Uterus (tissue), 4 donors: ENCODE measurements around the gene MMRN2. TPM values are rescaled to one million over a fixed set of nuclear protein-coding genes. Genes with fewer than 3 reads are reported as not detected.

ENCODE experiments used
- DNase-seq, 2 donors: peaks; one replicate each; pipeline ENCODE4 v3.0.0-alpha.2; 2019 to 2020
- H3K27ac ChIP-seq, 2 donors: fragments of 200-600 bp; sonication (generic); 1 replicate in 1 of 2; 2 replicates in 1 of 2; pipeline ENCODE4 v1.5.1; 2016 to 2018
- H3K27me3 ChIP-seq, 2 donors: fragments of 200-600 bp; sonication (generic); one replicate each; pipeline ENCODE4 v1.5.1; 2018 to 2019; ENCODE audit warnings: control low read depth in 1 of 2
- H3K36me3 ChIP-seq, 2 donors: fragments of 200-600 bp; sonication (generic); one replicate each; pipeline ENCODE4 v1.5.1; 2019; ENCODE audit warnings: control low read depth in 1 of 2
- H3K4me1 ChIP-seq, 2 donors: fragments of 200-600 bp; sonication (generic); one replicate each; pipeline ENCODE4 v1.5.1; 2018 to 2019; ENCODE audit warnings: control low read depth in 1 of 2
- H3K4me3 ChIP-seq, 2 donors: fragments of 200-600 bp; sonication (generic); 1 replicate in 1 of 2; 2 replicates in 1 of 2; pipeline ENCODE4 v1.5.1; 2018 to 2019; ENCODE audit warnings: mild to moderate bottlenecking in 1 of 2
- H3K9me3 ChIP-seq, 2 donors: fragments of 200-600 bp; sonication (generic); one replicate each; pipeline ENCODE4 v1.5.1; 2019; ENCODE audit warnings: control low read depth in 1 of 2
- CTCF ChIP-seq, 4 experiments: fragments of 200-600 bp in 2 of 4; fragments of 450-650 bp in 2 of 4; sonication (generic) in 2 of 4; IDR thresholded peaks; one replicate each; pipeline ENCODE4 v1.5.1; 2016 to 2019; ENCODE audit warnings: antibody characterized with exemption in 4 of 4, mild to moderate bottlenecking in 2 of 4, moderate library complexity in 1 of 4
- POLR2A ChIP-seq, 2 donors: fragments of 450-650 bp; IDR thresholded peaks; one replicate each; pipeline ENCODE4 v1.6.1; 2016; ENCODE audit warnings: antibody characterized with exemption in 2 of 2, mild to moderate bottlenecking in 1 of 2, moderate library complexity in 1 of 2
- intact Hi-C: fragments of 100-400 bp; cut with DNase I; formaldehyde crosslinking; loops from one replicate; pipeline ENCODE4 v1.15.1; 2023; ENCODE audit warnings: low total_unique reads
- total RNA-seq, 4 donors: library from RNA; depleted of rRNA in 3 of 4; stranded (reverse); fragments of >200 nt in 3 of 4; gene quantifications; one replicate each; pipeline versions ENCODE4 v1.1.0 to v1.2.4, GENCODE V29; 2014 to 2023
- donor health status: DM: yes; HTN: yes; CAD: no.

The MMRN2 gene
- total RNA-seq, 4 donors from 2014 or later: 45.0 to 133 (median 74.2) TPM

- TF ChIP-seq POLR2A (IDR thresholded peaks at IDR 0.05) (no peak), CTCF (IDR thresholded peaks at IDR 0.05) (peak in 3 of 4 experiments; percentile 2 to 23 (median 3))
- H3K9me3 ChIP-seq: no peaks in the 10 kb centered on the region
- H3K27me3 ChIP-seq: no peaks in the 10 kb centered on the region
- H3K4me1 ChIP-seq: peaks cover 0 to 22% of the 10 kb centered on the region in 2 donors
- H3K4me3 ChIP-seq: peak overlapping the region; percentile 55 to 79
- intact Hi-C loops: no loop called here
- peak; percentile 94 to 98 for DNase-seq
- no peaks in the 10 kb centered on the region for H3K36me3 ChIP-seq
- H3K27ac ChIP-seq: peak overlapping the region; percentile 98 to 99
Measured at GRCh38 chr10:86971232-86971991, 14.0 kb upstream of the MMRN2 start.

GRCh38 chr10:86970982-86971231, 13.5 kb upstream of the MMRN2 start:
- Histone ChIP-seq H3K36me3 (no peaks in the 10 kb centered on the region), H3K27me3 (no peaks in the 10 kb centered on the region), H3K27ac (peak overlapping the region; percentile 98 to 99), H3K4me1 (peaks cover 0 to 26% of the 10 kb centered on the region in 2 donors), H3K4me3 (peak overlapping the region; percentile 55 to 79), H3K9me3 (no peaks in the 10 kb centered on the region)
- no peak for DNase-seq
- peak in 1 of 4 experiments; percentile 4 for TF ChIP-seq CTCF (IDR thresholded peaks at IDR 0.05)
- peak; percentile 90 to 99 for TF ChIP-seq POLR2A (IDR thresholded peaks at IDR 0.05)
- intact Hi-C loops: no loop called here

GRCh38 chr10:86970162-86970981, 13.0 kb upstream of the MMRN2 start:
- peaks cover 0 to 29% of the 10 kb centered on the region in 2 donors for H3K4me1 ChIP-seq

GRCh38 chr10:86969421-86970041, 12.1 kb upstream of the MMRN2 start:
- Histone ChIP-seq H3K36me3 (no peaks in the 10 kb centered on the region), H3K9me3 (no peaks in the 10 kb centered on the region), H3K4me1 (peaks cover 0 to 29% of the 10 kb centered on the region in 2 donors), H3K27ac (peak overlapping the region; percentile 98 to 99), H3K4me3 (peak overlapping the region; percentile 55 to 79), H3K27me3 (no peaks in the 10 kb centered on the region)
- intact Hi-C loops: loop anchor here (10.0 kb wide), 1 partner anchor 125 kb away; the partner anchor contains the start of genes GLUD1 and SHLD2
- peak; percentile 59 to 65 for DNase-seq
- no peak for TF ChIP-seq CTCF (IDR thresholded peaks at IDR 0.05)
- no peak for TF ChIP-seq POLR2A (IDR thresholded peaks at IDR 0.05)

More at GRCh38 chr10:86970162-86970981, 13.0 kb upstream of the MMRN2 start:
- Histone ChIP-seq H3K27ac (peak overlapping the region; percentile 98 to 99), H3K4me3 (peak overlapping the region; percentile 55 to 79), H3K27me3 (no peaks in the 10 kb centered on the region), H3K9me3 (no peaks in the 10 kb centered on the region), H3K36me3 (no peaks in the 10 kb centered on the region)
- peak; percentile 73 to 89 for TF ChIP-seq POLR2A (IDR thresholded peaks at IDR 0.05)
- no peak for TF ChIP-seq CTCF (IDR thresholded peaks at IDR 0.05)
- DNase-seq: peak; percentile 91 to 92
- intact Hi-C loops: no loop called here
